H1 (cell line): Measurements from ENCODE around the gene SLX4IP. TPM values are rescaled to one million over a fixed set of nuclear protein-coding genes. Genes with fewer than 3 reads are reported as not detected.

Source experiments
- CTCF ChIA-PET: fragments of 300-600 bp; sonication (Branson Sonifier 250); formaldehyde crosslinking; loops from one replicate; lab custom pipeline; 2021; ENCODE audit not compliant: partially characterized antibody; lab: Charles Lee
- POLR2A ChIA-PET: fragments of 300-600 bp; sonication (Branson Sonifier 250); formaldehyde crosslinking; loops from one replicate; lab custom pipeline; 2021; ENCODE audit warnings: inconsistent platforms; ENCODE audit not compliant: partially characterized antibody; lab: Charles Lee
- DNase-seq, 2 experiments: peaks; one replicate each; pipeline versions ENCODE4 v3.0.0 to v3.0.0-alpha.2; 2010 to 2022; ENCODE audit warnings: low spot score in 2 of 2, low read depth in 1 of 2, mixed read lengths in 1 of 2
- FAIRE-seq: peaks from 2 replicates; lab custom pipeline; 2011; peaks lifted over from hg19 to GRCh38; lab: Jason Lieb, UNC
- H2AFZ ChIP-seq: 2 replicates; pipeline ENCODE4 v1.8.1; 2012; ENCODE audit warnings: low read length, inconsistent platforms
- H2AK5ac ChIP-seq: 2 replicates; pipeline ENCODE4 v1.6.1; 2013; ENCODE audit warnings: low read depth, low read length
- H2BK120ac ChIP-seq: replicated peaks from 2 replicates; pipeline ENCODE3; 2013; ENCODE audit warnings: low read depth, low read length, inconsistent platforms
- H2BK12ac ChIP-seq: 2 replicates; pipeline ENCODE4 v1.6.1; 2013; ENCODE audit warnings: low read depth, low read length
- H2BK15ac ChIP-seq: 2 replicates; pipeline ENCODE4 v1.6.1; 2013; ENCODE audit warnings: low read length
- H2BK20ac ChIP-seq: 2 replicates; pipeline ENCODE4 v1.6.1; 2013; ENCODE audit warnings: low read length
- H2BK5ac ChIP-seq: 2 replicates; pipeline ENCODE4 v1.6.1; 2013; ENCODE audit warnings: low read depth, low read length
- H3K14ac ChIP-seq: 2 replicates; pipeline ENCODE4 v1.6.1; 2013; ENCODE audit warnings: inconsistent platforms; ENCODE audit not compliant: insufficient read length
- H3K18ac ChIP-seq: 2 replicates; pipeline ENCODE4 v1.6.1; 2013; ENCODE audit warnings: low read length; ENCODE audit errors: extremely low read depth
- H3K23ac ChIP-seq: 2 replicates; pipeline ENCODE4 v1.6.1; 2013; ENCODE audit warnings: inconsistent platforms; ENCODE audit not compliant: insufficient read length
- H3K23me2 ChIP-seq: 2 replicates; pipeline ENCODE4 v1.6.1; 2013; ENCODE audit warnings: low read depth, low read length
- H3K27ac ChIP-seq: 2 replicates; pipeline ENCODE4 v1.6.1; 2011; ENCODE audit warnings: low read depth, low read length, inconsistent platforms
- H3K27me3 ChIP-seq, 4 experiments: replicated peaks in 1 of 4; 1 replicate in 1 of 4; 2 replicates in 3 of 4; pipeline versions ENCODE4 v1.6.1 to v1.8.1; 2011 to 2013; ENCODE audit warnings: low read length in 3 of 4, mild to moderate bottlenecking in 3 of 4, inconsistent platforms in 2 of 4, mixed read lengths in 2 of 4, moderate library complexity in 1 of 4; ENCODE audit not compliant: control insufficient read depth in 3 of 4, insufficient read depth in 3 of 4; ENCODE audit errors: extremely low read depth in 1 of 4
- H3K36me3 ChIP-seq, 4 experiments: 2 replicates each; pipeline versions ENCODE4 v1.6.1 to v1.8.1; 2011 to 2013; ENCODE audit warnings: mild to moderate bottlenecking in 4 of 4, low read length in 3 of 4, moderate library complexity in 2 of 4, control low read depth in 1 of 4, inconsistent platforms in 1 of 4; ENCODE audit not compliant: insufficient read depth in 4 of 4, control insufficient read depth in 2 of 4
- H3K4ac ChIP-seq: replicated peaks from 2 replicates; pipeline ENCODE3; 2013; ENCODE audit warnings: low read length, low read depth, mixed read lengths, inconsistent platforms; ENCODE audit not compliant: insufficient read length
- H3K4me1 ChIP-seq, 4 experiments: replicated peaks in 1 of 4; 1 replicate in 1 of 4; 2 replicates in 3 of 4; pipeline versions ENCODE4 v1.6.1 to v1.8.1; 2011 to 2013; ENCODE audit warnings: low read length in 3 of 4, inconsistent platforms in 2 of 4, mixed read lengths in 1 of 4; ENCODE audit not compliant: insufficient read depth in 4 of 4, control insufficient read depth in 3 of 4
- H3K4me2 ChIP-seq, 2 experiments: 2 replicates each; pipeline versions ENCODE4 v1.6.1 to v1.8.1; 2011 to 2013; ENCODE audit warnings: low read depth in 2 of 2, low read length in 2 of 2, control low read depth in 1 of 2, inconsistent platforms in 1 of 2, mild to moderate bottlenecking in 1 of 2; ENCODE audit not compliant: insufficient read depth in 1 of 2
- H3K4me3 ChIP-seq, 4 experiments: fragments of 200-600, 300-600 bp in 1 of 4; sonication (generic), shearing (Covaris generic), sonication (Bioruptor Twin) in 1 of 4; 2 replicates each; pipeline versions ENCODE4 v1.5.1 to v1.8.1; 2011 to 2016; ENCODE audit warnings: low read length in 4 of 4, low read depth in 3 of 4, control low read depth in 2 of 4, inconsistent platforms in 2 of 4, mild to moderate bottlenecking in 2 of 4, mixed read lengths in 1 of 4, moderate library complexity in 1 of 4; ENCODE audit not compliant: insufficient read depth in 2 of 4; ENCODE audit errors: extremely low read depth in 1 of 4
- H3K56ac ChIP-seq: replicated peaks from 2 replicates; pipeline ENCODE3; 2013; ENCODE audit warnings: low read depth, mild to moderate bottlenecking, mixed read lengths, low read length, inconsistent platforms; ENCODE audit not compliant: insufficient read length
- H3K79me1 ChIP-seq: 2 replicates; pipeline ENCODE4 v1.6.1; 2013; ENCODE audit warnings: low read depth, low read length, control low read depth
- H3K79me2 ChIP-seq, 2 experiments: 2 replicates each; pipeline versions ENCODE4 v1.6.1 to v1.8.1; 2012 to 2013; ENCODE audit warnings: low read length in 2 of 2, mild to moderate bottlenecking in 2 of 2, inconsistent platforms in 1 of 2; ENCODE audit not compliant: insufficient read depth in 2 of 2, control insufficient read depth in 1 of 2
- H3K9ac ChIP-seq, 4 experiments: replicated peaks in 1 of 4; 1 replicate in 1 of 4; 2 replicates in 3 of 4; pipeline versions ENCODE4 v1.6.1 to v1.8.1; 2011 to 2013; ENCODE audit warnings: low read depth in 3 of 4, low read length in 3 of 4, control low read depth in 2 of 4, mild to moderate bottlenecking in 2 of 4, moderate library complexity in 2 of 4, inconsistent platforms in 1 of 4; ENCODE audit errors: extremely low read depth in 1 of 4
- H3K9me3 ChIP-seq, 2 experiments: 2 replicates each; pipeline versions ENCODE4 v1.6.1 to v1.8.1; 2012 to 2013; ENCODE audit warnings: mild to moderate bottlenecking in 2 of 2, moderate library complexity in 2 of 2, control low read depth in 1 of 2, inconsistent platforms in 1 of 2, low read depth in 1 of 2, low read length in 1 of 2, mixed read lengths in 1 of 2; ENCODE audit not compliant: insufficient read depth in 2 of 2
- H4K20me1 ChIP-seq, 2 experiments: replicated peaks in 1 of 2; 2 replicates each; pipeline versions ENCODE3 to v1.8.1; 2011 to 2013; ENCODE audit warnings: inconsistent platforms in 2 of 2, low read length in 2 of 2, mild to moderate bottlenecking in 1 of 2; ENCODE audit not compliant: insufficient read depth in 2 of 2, control insufficient read depth in 1 of 2
- H4K5ac ChIP-seq: 2 replicates; pipeline ENCODE4 v1.6.1; 2013; ENCODE audit warnings: low read length, low read depth, mixed read lengths, inconsistent platforms; ENCODE audit not compliant: insufficient read length
- H4K8ac ChIP-seq: 2 replicates; pipeline ENCODE4 v1.8.0; 2013; ENCODE audit warnings: mild to moderate bottlenecking, moderate library complexity, low read length, inconsistent platforms; ENCODE audit not compliant: insufficient read depth; ENCODE audit errors: extremely low read depth
- H4K91ac ChIP-seq: replicated peaks from 2 replicates; pipeline ENCODE3; 2013; ENCODE audit warnings: low read length, mixed read lengths, inconsistent platforms; ENCODE audit not compliant: insufficient read length
- ASH2L ChIP-seq: fragments of 200-600, 300-600 bp; sonication (generic); IDR thresholded peaks from one replicate; pipeline ENCODE4 v1.7.1; 2017; ENCODE audit warnings: low read length
- BRCA1 ChIP-seq: IDR thresholded peaks from 2 replicates; pipeline ENCODE4 v1.6.1; 2012; ENCODE audit warnings: low read depth, low read length, improper control_type of control experiment
- CEBPB ChIP-seq: IDR thresholded peaks from 2 replicates; pipeline ENCODE4 v1.6.1; 2012; ENCODE audit warnings: low read depth, low read length
- GABPA ChIP-seq: IDR thresholded peaks from 2 replicates; pipeline ENCODE4 v1.6.1; 2011; ENCODE audit warnings: mild to moderate bottlenecking, low read length, moderate library complexity, borderline replicate concordance; ENCODE audit not compliant: insufficient read depth
- JUN ChIP-seq: IDR thresholded peaks from 2 replicates; pipeline ENCODE4 v1.6.1; 2011; ENCODE audit warnings: low read depth, mild to moderate bottlenecking, improper control_type of control experiment, low read length
- JUND ChIP-seq: IDR thresholded peaks from 2 replicates; pipeline ENCODE4 v1.6.1; 2011; ENCODE audit warnings: mild to moderate bottlenecking, improper control_type of control experiment, low read length
- KDM4A ChIP-seq: IDR thresholded peaks from one replicate; pipeline ENCODE4 v1.7.1; 2012; ENCODE audit warnings: low read depth, mild to moderate bottlenecking, moderate library complexity, low read length, inconsistent platforms; ENCODE audit not compliant: severe bottlenecking
- PHF8 ChIP-seq: fragments of 200-600 bp; sonication (generic); conservative IDR thresholded peaks from 2 replicates; pipeline ENCODE4 v1.7.1; 2012; ENCODE audit warnings: low read depth, mild to moderate bottlenecking, inconsistent platforms, low read length, moderate library complexity
- POLR2A ChIP-seq, 2 experiments: IDR thresholded peaks; 1 replicate in 1 of 2; 2 replicates in 1 of 2; pipeline ENCODE4 v1.6.1; 2011; ENCODE audit warnings: low read depth in 2 of 2, low read length in 2 of 2, mild to moderate bottlenecking in 2 of 2; ENCODE audit errors: control extremely low read depth in 1 of 2
- POLR2AphosphoS5 ChIP-seq: IDR thresholded peaks from 2 replicates; pipeline ENCODE4 v1.6.1; 2011; ENCODE audit warnings: low read depth, low read length
- RBBP5 ChIP-seq: IDR thresholded peaks from 2 replicates; pipeline ENCODE4 v1.7.1; 2012; ENCODE audit warnings: low read depth, mild to moderate bottlenecking, inconsistent platforms, low read length, moderate library complexity, borderline replicate concordance
- RFX5 ChIP-seq: IDR thresholded peaks from 2 replicates; pipeline ENCODE4 v1.6.1; 2011; ENCODE audit warnings: low read depth, low read length, improper control_type of control experiment, borderline replicate concordance
- SIN3A ChIP-seq, 2 experiments: IDR thresholded peaks in 1 of 2; conservative IDR thresholded peaks in 1 of 2; 2 replicates each; pipeline ENCODE4 v1.6.1; 2011 to 2012; ENCODE audit warnings: low read length in 2 of 2, improper control_type of control experiment in 1 of 2, low read depth in 1 of 2, mild to moderate bottlenecking in 1 of 2
- SP2 ChIP-seq: IDR thresholded peaks from 2 replicates; pipeline ENCODE4 v1.6.1; 2012; ENCODE audit warnings: mild to moderate bottlenecking, low read length, inconsistent platforms
- SRF ChIP-seq: IDR thresholded peaks from 2 replicates; pipeline ENCODE4 v1.6.1; 2011; ENCODE audit warnings: mild to moderate bottlenecking, low read depth, low read length, moderate library complexity
- WGBS, 2 experiments: shearing (Covaris generic) in 1 of 2; methylation state at CpG; one replicate each; pipeline versions ENCODE4 v1.1.6 to v1.1.7; 2013 to 2015; ENCODE audit warnings: low lambda C conversion rate in 2 of 2, mixed read lengths in 2 of 2, inconsistent platforms in 1 of 2, low coverage in 1 of 2, missing lambda C conversion rate in 1 of 2; ENCODE audit not compliant: insufficient replicate concordance in 2 of 2, insufficient coverage in 1 of 2, insufficient read length in 1 of 2; ENCODE audit errors: extremely low coverage in 1 of 2, missing lambda C conversion rate in 1 of 2; 5-methylcytosine and 5-hydroxymethylcytosine counted together
- polyA plus RNA-seq, 7 experiments: library from polyadenylated mRNA; depleted of rRNA in 3 of 7; stranded (reverse) in 5 of 7; unstranded in 2 of 7; fragments of >200 nt in 5 of 7; fragments of 200-250 nt in 2 of 7; gene quantifications; 1 replicate in 5 of 7; 2 replicates in 1 of 7; 4 replicates in 1 of 7; pipeline versions ENCODE4 v1.2.1 to v1.2.3, GENCODE V29; 2011 to 2013; ENCODE audit warnings: missing spikeins in 2 of 7, mixed read lengths in 2 of 7
- total RNA-seq: library from RNA; stranded (reverse); fragmentation: NEBNext Ultra II Directional; extraction: Animal tissue kit (Norgen Biotek cat#: 25700); gene quantifications from 2 replicates; pipeline ENCODE4 v1.2.1, GENCODE V29; 2021

SLX4IP gene
- total and polyA plus RNA-seq, 2 of the 8 experiments (the other 6 are each of a cell fraction or from before 2014, with no cell fraction given) = 2.4 to 8.7 TPM

DNA sequence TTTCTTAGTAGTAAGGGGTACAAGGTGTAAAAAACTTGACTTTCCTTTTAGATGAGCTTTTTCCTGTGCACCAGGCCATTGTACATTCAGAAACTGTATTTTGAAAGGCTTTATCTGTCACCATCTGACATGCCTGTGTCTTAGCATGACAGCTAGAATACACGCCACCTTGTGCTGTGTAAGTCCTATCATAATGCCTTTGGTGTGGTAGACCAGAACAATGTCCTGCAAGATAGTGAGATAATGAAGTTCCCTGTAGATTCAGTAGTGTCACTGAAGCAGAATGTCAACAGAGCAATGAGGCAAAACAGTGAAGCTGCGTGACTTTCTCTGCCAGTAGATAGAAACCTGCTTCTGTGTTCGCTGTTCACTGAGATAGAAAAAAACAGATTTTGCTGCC is 132.9 kb downstream of the SLX4IP start:
- FAIRE-seq (no peak), DNase-seq (no peak)
- no peak overlapping the region for H3K27ac ChIP-seq
- no peaks in the 10 kb centered on the region for H3K23me2 ChIP-seq
- H2BK20ac ChIP-seq = no peak overlapping the region
- no peak overlapping the region for H3K14ac ChIP-seq
- H3K4me2 ChIP-seq = no peak overlapping the region
- H4K91ac ChIP-seq = no peak overlapping the region
- H3K23ac ChIP-seq = no peak overlapping the region
- no peak overlapping the region for H3K9ac ChIP-seq
- no peak overlapping the region for H2BK120ac ChIP-seq
- H3K4me3 ChIP-seq = no peak overlapping the region
- no peaks in the 10 kb centered on the region for H3K79me1 ChIP-seq
- POLR2A ChIA-PET = interaction anchor here (0.8 kb wide), 1 partner anchor 133 kb away, joined by 4 read pairs; the partner anchor contains the start of gene SLX4IP
- no peak overlapping the region for H2AK5ac ChIP-seq
- H3K36me3 ChIP-seq = peaks cover 0 to 7% (median 0%) of the 10 kb centered on the region in 4 experiments; a peak in 2 of 8 replicates
- H2BK15ac ChIP-seq = no peak overlapping the region
- no peaks in the 10 kb centered on the region for H3K79me2 ChIP-seq
- H2BK12ac ChIP-seq = no peak overlapping the region
- no peaks in the 10 kb centered on the region for H4K20me1 ChIP-seq
- no peak overlapping the region for H2AFZ ChIP-seq
- H3K9me3 ChIP-seq = no peaks in the 10 kb centered on the region
- no peak overlapping the region for H2BK5ac ChIP-seq
- H4K8ac ChIP-seq = no peak overlapping the region
- no peak overlapping the region for H3K4ac ChIP-seq
- H3K56ac ChIP-seq = no peak overlapping the region
- no peak overlapping the region for H3K18ac ChIP-seq
- peaks cover 0 to 4% (median 0%) of the 10 kb centered on the region in 4 experiments; a peak in 3 of 7 replicates for H3K4me1 ChIP-seq
- no peaks in the 10 kb centered on the region for H3K27me3 ChIP-seq
- no peak overlapping the region for H4K5ac ChIP-seq
- CTCF ChIA-PET = interaction anchor here (2.9 kb wide), 1 partner anchor 15 kb away, joined by 10 read pairs; no protein-coding TSS in a partner anchor
- TF ChIP-seq CEBPB (no peak), JUND (no peak), JUN (no peak), ASH2L (no peak), SP2 (no peak), POLR2AphosphoS5 (no peak), SRF (no peak), RFX5 (no peak), BRCA1 (no peak), SIN3A (conservative IDR thresholded peaks at IDR 0.05 in 1 of 2, IDR thresholded peaks at IDR 0.05 in 1 of 2; ENCODE audit: low read depth in 1 of 2, low read length in 2 of 2) (no peak), KDM4A (no peak), POLR2A (IDR thresholded peaks at IDR 0.05; ENCODE audit: control extremely low read depth in 1 of 2, low read depth in 2 of 2, low read length in 2 of 2) (no peak), PHF8 (no peak), GABPA (no peak), RBBP5 (no peak)
- 92% methylated on average over 3 of the region's 3 CpGs; no CpG with 5 or more reads in 1 of the 2 experiments for WGBS, 2 experiments
